ENCODE data around the gene C1QTNF9B.

Gene C1QTNF9B

GRCh38 chr13:23921451-23921888 is 24.2 kb upstream of the C1QTNF9B start:
- no peaks in the 10 kb centered on the region for H3K4me1 ChIP-seq (ENCODE audit: control insufficient read depth in 1 of 2, insufficient read depth in 2 of 2, low read length in 2 of 2)
- no peak overlapping the region for H3K9ac ChIP-seq (ENCODE audit: low read depth in 1 of 2, low read length in 2 of 2)
- no peaks in the 10 kb centered on the region for H3K9me3 ChIP-seq (ENCODE audit: control insufficient read depth in 1 of 2, low read length in 2 of 2)
- peaks cover 0 to 6% of the 10 kb centered on the region in 2 donors for H3K27me3 ChIP-seq (ENCODE audit: control insufficient read depth in 1 of 2, insufficient read depth in 2 of 2, low read length in 2 of 2)
- no peak overlapping the region for H3K27ac ChIP-seq (ENCODE audit: low read depth, low read length)
- no peak overlapping the region for H3K4me3 ChIP-seq (ENCODE audit: low read depth in 1 of 2, low read length in 2 of 2)
- H3K36me3 ChIP-seq (ENCODE audit: control insufficient read depth in 1 of 2, insufficient read depth in 2 of 2, low read length in 2 of 2): no peaks in the 10 kb centered on the region

GRCh38 chr13:23919006-23919405 is 21.7 kb upstream of the C1QTNF9B start:
- Histone ChIP-seq H3K9me3 (ENCODE audit: control insufficient read depth in 1 of 2, low read length in 2 of 2) (no peaks in the 10 kb centered on the region), H3K27me3 (ENCODE audit: control insufficient read depth in 1 of 2, insufficient read depth in 2 of 2, low read length in 2 of 2) (peaks cover 0 to 6% of the 10 kb centered on the region in 2 donors), H3K4me3 (ENCODE audit: low read depth in 1 of 2, low read length in 2 of 2) (no peak overlapping the region), H3K9ac (ENCODE audit: low read depth in 1 of 2, low read length in 2 of 2) (no peak overlapping the region), H3K4me1 (ENCODE audit: control insufficient read depth in 1 of 2, insufficient read depth in 2 of 2, low read length in 2 of 2) (no peaks in the 10 kb centered on the region), H3K27ac (ENCODE audit: low read depth, low read length) (no peak overlapping the region), H3K36me3 (ENCODE audit: control insufficient read depth in 1 of 2, insufficient read depth in 2 of 2, low read length in 2 of 2) (no peaks in the 10 kb centered on the region)

- Histone ChIP-seq H3K4me3 (ENCODE audit: low read depth in 1 of 2, low read length in 2 of 2) (no peak overlapping the region), H3K27me3 (ENCODE audit: control insufficient read depth in 1 of 2, insufficient read depth in 2 of 2, low read length in 2 of 2) (peaks cover 0 to 6% of the 10 kb centered on the region in 2 donors), H3K36me3 (ENCODE audit: control insufficient read depth in 1 of 2, insufficient read depth in 2 of 2, low read length in 2 of 2) (no peaks in the 10 kb centered on the region), H3K27ac (ENCODE audit: low read depth, low read length) (no peak overlapping the region), H3K4me1 (ENCODE audit: control insufficient read depth in 1 of 2, insufficient read depth in 2 of 2, low read length in 2 of 2) (no peaks in the 10 kb centered on the region), H3K9me3 (ENCODE audit: control insufficient read depth in 1 of 2, low read length in 2 of 2) (no peaks in the 10 kb centered on the region), H3K9ac (ENCODE audit: low read depth in 1 of 2, low read length in 2 of 2) (no peak overlapping the region)
Measured at GRCh38 chr13:23918208-23918607, 20.9 kb upstream of the C1QTNF9B start.

- H3K36me3 ChIP-seq (ENCODE audit: control insufficient read depth in 1 of 2, insufficient read depth in 2 of 2, low read length in 2 of 2): no peaks in the 10 kb centered on the region
- no peak overlapping the region for H3K4me3 ChIP-seq (ENCODE audit: low read depth in 1 of 2, low read length in 2 of 2)
- no peak overlapping the region for H3K27ac ChIP-seq (ENCODE audit: low read depth, low read length)
- H3K9ac ChIP-seq (ENCODE audit: low read depth in 1 of 2, low read length in 2 of 2): no peak overlapping the region
- no peaks in the 10 kb centered on the region for H3K9me3 ChIP-seq (ENCODE audit: control insufficient read depth in 1 of 2, low read length in 2 of 2)
- no peaks in the 10 kb centered on the region for H3K4me1 ChIP-seq (ENCODE audit: control insufficient read depth in 1 of 2, insufficient read depth in 2 of 2, low read length in 2 of 2)
- peaks cover 0 to 6% of the 10 kb centered on the region in 2 donors for H3K27me3 ChIP-seq (ENCODE audit: control insufficient read depth in 1 of 2, insufficient read depth in 2 of 2, low read length in 2 of 2)
Measured at GRCh38 chr13:23915308-23915707, 18.0 kb upstream of the C1QTNF9B start.

GRCh38 chr13:23912469-23912868 is 15.2 kb upstream of the C1QTNF9B start:
- H3K27me3 ChIP-seq (ENCODE audit: control insufficient read depth in 1 of 2, insufficient read depth in 2 of 2, low read length in 2 of 2): peaks cover 5 to 6% of the 10 kb centered on the region in 2 donors

GRCh38 chr13:23909606-23910005 is 12.3 kb upstream of the C1QTNF9B start:
- Histone ChIP-seq H3K36me3 (ENCODE audit: control insufficient read depth in 1 of 2, insufficient read depth in 2 of 2, low read length in 2 of 2) (no peaks in the 10 kb centered on the region), H3K4me1 (ENCODE audit: control insufficient read depth in 1 of 2, insufficient read depth in 2 of 2, low read length in 2 of 2) (no peaks in the 10 kb centered on the region), H3K4me3 (ENCODE audit: low read depth in 1 of 2, low read length in 2 of 2) (no peak overlapping the region), H3K27me3 (ENCODE audit: control insufficient read depth in 1 of 2, insufficient read depth in 2 of 2, low read length in 2 of 2) (peaks cover 0 to 8% of the 10 kb centered on the region in 2 donors), H3K9ac (ENCODE audit: low read depth in 1 of 2, low read length in 2 of 2) (no peak overlapping the region), H3K9me3 (ENCODE audit: control insufficient read depth in 1 of 2, low read length in 2 of 2) (no peaks in the 10 kb centered on the region), H3K27ac (ENCODE audit: low read depth, low read length) (no peak overlapping the region)

More at GRCh38 chr13:23912469-23912868, 15.2 kb upstream of the C1QTNF9B start:
- Histone ChIP-seq H3K4me1 (ENCODE audit: control insufficient read depth in 1 of 2, insufficient read depth in 2 of 2, low read length in 2 of 2) (no peaks in the 10 kb centered on the region), H3K36me3 (ENCODE audit: control insufficient read depth in 1 of 2, insufficient read depth in 2 of 2, low read length in 2 of 2) (no peaks in the 10 kb centered on the region), H3K27ac (ENCODE audit: low read depth, low read length) (no peak overlapping the region), H3K4me3 (ENCODE audit: low read depth in 1 of 2, low read length in 2 of 2) (no peak overlapping the region), H3K9ac (ENCODE audit: low read depth in 1 of 2, low read length in 2 of 2) (no peak overlapping the region), H3K9me3 (ENCODE audit: control insufficient read depth in 1 of 2, low read length in 2 of 2) (no peaks in the 10 kb centered on the region)

GRCh38 chr13:23905766-23906165 is 8.5 kb upstream of the C1QTNF9B start:
- H3K27me3 ChIP-seq (ENCODE audit: control insufficient read depth in 1 of 2, insufficient read depth in 2 of 2, low read length in 2 of 2): peaks cover 29 to 45% of the 10 kb centered on the region in 2 donors
- no peaks in the 10 kb centered on the region for H3K9me3 ChIP-seq (ENCODE audit: control insufficient read depth in 1 of 2, low read length in 2 of 2)
- H3K9ac ChIP-seq (ENCODE audit: low read depth in 1 of 2, low read length in 2 of 2): no peak overlapping the region
- no peaks in the 10 kb centered on the region for H3K36me3 ChIP-seq (ENCODE audit: control insufficient read depth in 1 of 2, insufficient read depth in 2 of 2, low read length in 2 of 2)
- no peak overlapping the region for H3K27ac ChIP-seq (ENCODE audit: low read depth, low read length)
- H3K4me3 ChIP-seq (ENCODE audit: low read depth in 1 of 2, low read length in 2 of 2): no peak overlapping the region
- H3K4me1 ChIP-seq (ENCODE audit: control insufficient read depth in 1 of 2, insufficient read depth in 2 of 2, low read length in 2 of 2): no peaks in the 10 kb centered on the region

- Histone ChIP-seq H3K4me3 (ENCODE audit: low read depth in 1 of 2, low read length in 2 of 2) (no peak overlapping the region), H3K36me3 (ENCODE audit: control insufficient read depth in 1 of 2, insufficient read depth in 2 of 2, low read length in 2 of 2) (no peaks in the 10 kb centered on the region), H3K4me1 (ENCODE audit: control insufficient read depth in 1 of 2, insufficient read depth in 2 of 2, low read length in 2 of 2) (no peaks in the 10 kb centered on the region), H3K9me3 (ENCODE audit: control insufficient read depth in 1 of 2, low read length in 2 of 2) (no peaks in the 10 kb centered on the region), H3K27ac (ENCODE audit: low read depth, low read length) (no peak overlapping the region), H3K9ac (ENCODE audit: low read depth in 1 of 2, low read length in 2 of 2) (no peak overlapping the region), H3K27me3 (ENCODE audit: control insufficient read depth in 1 of 2, insufficient read depth in 2 of 2, low read length in 2 of 2) (peaks cover 29 to 39% of the 10 kb centered on the region in 2 donors)
Measured at GRCh38 chr13:23903906-23904280, 6.6 kb upstream of the C1QTNF9B start.

- Histone ChIP-seq H3K4me1 (ENCODE audit: control insufficient read depth in 1 of 2, insufficient read depth in 2 of 2, low read length in 2 of 2) (no peaks in the 10 kb centered on the region), H3K4me3 (ENCODE audit: low read depth in 1 of 2, low read length in 2 of 2) (no peak overlapping the region), H3K9me3 (ENCODE audit: control insufficient read depth in 1 of 2, low read length in 2 of 2) (no peaks in the 10 kb centered on the region), H3K9ac (ENCODE audit: low read depth in 1 of 2, low read length in 2 of 2) (no peak overlapping the region), H3K36me3 (ENCODE audit: control insufficient read depth in 1 of 2, insufficient read depth in 2 of 2, low read length in 2 of 2) (no peaks in the 10 kb centered on the region), H3K27me3 (ENCODE audit: control insufficient read depth in 1 of 2, insufficient read depth in 2 of 2, low read length in 2 of 2) (peaks cover 29 to 39% of the 10 kb centered on the region in 2 donors), H3K27ac (ENCODE audit: low read depth, low read length) (no peak overlapping the region)
Measured at GRCh38 chr13:23902975-23903905, 5.9 kb upstream of the C1QTNF9B start.

GRCh38 chr13:23901365-23901764 is 4.1 kb upstream of the C1QTNF9B start:
- no peaks in the 10 kb centered on the region for H3K4me1 ChIP-seq (ENCODE audit: control insufficient read depth in 1 of 2, insufficient read depth in 2 of 2, low read length in 2 of 2)

More at GRCh38 chr13:23901365-23901764, 4.1 kb upstream of the C1QTNF9B start:
- Histone ChIP-seq H3K27me3 (ENCODE audit: control insufficient read depth in 1 of 2, insufficient read depth in 2 of 2, low read length in 2 of 2) (peaks cover 29 to 39% of the 10 kb centered on the region in 2 donors), H3K9me3 (ENCODE audit: control insufficient read depth in 1 of 2, low read length in 2 of 2) (no peaks in the 10 kb centered on the region), H3K4me3 (ENCODE audit: low read depth in 1 of 2, low read length in 2 of 2) (no peak overlapping the region), H3K27ac (ENCODE audit: low read depth, low read length) (no peak overlapping the region), H3K9ac (ENCODE audit: low read depth in 1 of 2, low read length in 2 of 2) (no peak overlapping the region), H3K36me3 (ENCODE audit: control insufficient read depth in 1 of 2, insufficient read depth in 2 of 2, low read length in 2 of 2) (no peaks in the 10 kb centered on the region)
